ENCODE data around the gene CRY2. TPM values are rescaled to one million over a fixed set of nuclear protein-coding genes. Genes with fewer than 3 reads are reported as not detected.

The CRY2 gene
- total and polyA plus RNA-seq, 4 donors = 16.7 to 72.9 (median 33.0) TPM

DNA sequence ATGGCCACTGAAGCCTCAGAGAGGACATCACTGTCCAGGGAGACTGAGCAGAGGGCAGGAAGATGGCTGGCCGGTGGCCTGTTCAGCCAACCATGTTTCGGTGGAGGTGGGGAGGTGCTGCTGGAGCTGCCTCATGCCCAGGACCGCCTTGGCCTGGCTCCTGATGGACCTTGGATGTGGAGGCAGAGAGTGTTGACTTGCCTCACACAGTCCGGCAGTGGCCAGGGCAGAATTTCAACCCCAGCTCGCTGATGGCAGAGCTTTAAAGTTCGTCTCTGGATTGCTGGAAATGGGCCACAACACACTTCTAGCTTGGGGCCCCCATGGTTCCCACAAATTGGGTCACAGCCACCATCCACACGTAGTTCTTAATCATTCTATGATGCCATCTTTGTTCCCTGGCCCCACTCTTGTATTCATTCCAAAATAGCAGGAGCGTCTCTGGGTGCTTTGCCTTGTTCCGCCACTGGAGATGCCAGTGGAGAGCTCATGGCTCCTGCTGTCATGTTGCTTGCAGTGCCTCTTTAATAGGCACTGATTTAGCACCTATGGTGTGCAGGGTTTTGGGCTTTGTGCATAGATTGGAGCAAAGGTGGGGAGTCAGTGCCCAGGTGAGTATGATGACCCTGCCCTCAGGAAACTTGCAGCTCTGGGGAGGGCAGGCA is 43.7 kb downstream of the CRY2 start:
- Histone ChIP-seq H3K36me3 (ENCODE audit: control insufficient read depth in 4 of 4, insufficient read depth in 3 of 4, low read depth in 1 of 4, low read length in 3 of 4) (no peaks in the 10 kb centered on the region), H3K4me1 (ENCODE audit: control insufficient read depth in 4 of 4, insufficient read depth in 4 of 4, low read length in 3 of 4) (peaks cover 3 to 26% (median 16%) of the 10 kb centered on the region in 4 donors), H3K9me3 (ENCODE audit: control insufficient read depth in 4 of 4, low read length in 3 of 4) (no peaks in the 10 kb centered on the region), H3K9ac (ENCODE audit: low read depth in 1 of 2, low read length in 2 of 2) (no peak overlapping the region), H3K27ac (ENCODE audit: low read depth in 1 of 2, low read length in 2 of 2) (no peak overlapping the region), H3K4me3 (ENCODE audit: low read depth in 1 of 3, low read length in 3 of 3) (no peak overlapping the region), H3K27me3 (ENCODE audit: control insufficient read depth in 4 of 4, insufficient read depth in 4 of 4, low read length in 3 of 4) (no peaks in the 10 kb centered on the region)
- WGBS = 45% methylated on average over 9 of the region's 9 CpGs
- DNase-seq (ENCODE audit: low spot score) = no peak
- TF ChIP-seq FOXA1 (IDR thresholded peaks at IDR 0.05) (no peak), YY1 (IDR thresholded peaks at IDR 0.05) (peak; percentile 36), RXRA (IDR thresholded peaks at IDR 0.05) (peak; percentile 65 to 67), SP1 (IDR thresholded peaks at IDR 0.05) (peak; percentile 77), CTCF (IDR thresholded peaks at IDR 0.05; ENCODE audit: low read depth, low read length, missing input control) (no peak), EGR1 (IDR thresholded peaks at IDR 0.05; ENCODE audit: low read depth in 2 of 2) (no peak), JUND (IDR thresholded peaks at IDR 0.05) (no peak), MAX (IDR thresholded peaks at IDR 0.05) (no peak), HNF4A (conservative IDR thresholded peaks at IDR 0.05) (peak; percentile 98 to 99), NR2F2 (IDR thresholded peaks at IDR 0.05) (no peak), FOXA2 (IDR thresholded peaks at IDR 0.05) (no peak), GABPA (IDR thresholded peaks at IDR 0.05 in 1 of 2, conservative IDR thresholded peaks at IDR 0.05 in 1 of 2) (no peak), RAD21 (IDR thresholded peaks at IDR 0.05) (peak; percentile 26 to 43), TAF1 (conservative IDR thresholded peaks at IDR 0.05) (no peak), HNF4G (IDR thresholded peaks at IDR 0.05) (peak; percentile 88)
- TF ChIP-seq, protein P1, sequence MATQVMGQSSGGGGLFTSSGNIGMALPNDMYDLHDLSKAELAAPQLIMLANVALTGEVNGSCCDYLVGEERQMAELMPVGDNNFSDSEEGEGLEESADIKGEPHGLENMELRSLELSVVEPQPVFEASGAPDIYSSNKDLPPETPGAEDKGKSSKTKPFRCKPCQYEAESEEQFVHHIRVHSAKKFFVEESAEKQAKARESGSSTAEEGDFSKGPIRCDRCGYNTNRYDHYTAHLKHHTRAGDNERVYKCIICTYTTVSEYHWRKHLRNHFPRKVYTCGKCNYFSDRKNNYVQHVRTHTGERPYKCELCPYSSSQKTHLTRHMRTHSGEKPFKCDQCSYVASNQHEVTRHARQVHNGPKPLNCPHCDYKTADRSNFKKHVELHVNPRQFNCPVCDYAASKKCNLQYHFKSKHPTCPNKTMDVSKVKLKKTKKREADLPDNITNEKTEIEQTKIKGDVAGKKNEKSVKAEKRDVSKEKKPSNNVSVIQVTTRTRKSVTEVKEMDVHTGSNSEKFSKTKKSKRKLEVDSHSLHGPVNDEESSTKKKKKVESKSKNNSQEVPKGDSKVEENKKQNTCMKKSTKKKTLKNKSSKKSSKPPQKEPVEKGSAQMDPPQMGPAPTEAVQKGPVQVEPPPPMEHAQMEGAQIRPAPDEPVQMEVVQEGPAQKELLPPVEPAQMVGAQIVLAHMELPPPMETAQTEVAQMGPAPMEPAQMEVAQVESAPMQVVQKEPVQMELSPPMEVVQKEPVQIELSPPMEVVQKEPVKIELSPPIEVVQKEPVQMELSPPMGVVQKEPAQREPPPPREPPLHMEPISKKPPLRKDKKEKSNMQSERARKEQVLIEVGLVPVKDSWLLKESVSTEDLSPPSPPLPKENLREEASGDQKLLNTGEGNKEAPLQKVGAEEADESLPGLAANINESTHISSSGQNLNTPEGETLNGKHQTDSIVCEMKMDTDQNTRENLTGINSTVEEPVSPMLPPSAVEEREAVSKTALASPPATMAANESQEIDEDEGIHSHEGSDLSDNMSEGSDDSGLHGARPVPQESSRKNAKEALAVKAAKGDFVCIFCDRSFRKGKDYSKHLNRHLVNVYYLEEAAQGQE (IDR thresholded peaks at IDR 0.05) = peak; percentile 75
- TF ChIP-seq, protein P2, sequence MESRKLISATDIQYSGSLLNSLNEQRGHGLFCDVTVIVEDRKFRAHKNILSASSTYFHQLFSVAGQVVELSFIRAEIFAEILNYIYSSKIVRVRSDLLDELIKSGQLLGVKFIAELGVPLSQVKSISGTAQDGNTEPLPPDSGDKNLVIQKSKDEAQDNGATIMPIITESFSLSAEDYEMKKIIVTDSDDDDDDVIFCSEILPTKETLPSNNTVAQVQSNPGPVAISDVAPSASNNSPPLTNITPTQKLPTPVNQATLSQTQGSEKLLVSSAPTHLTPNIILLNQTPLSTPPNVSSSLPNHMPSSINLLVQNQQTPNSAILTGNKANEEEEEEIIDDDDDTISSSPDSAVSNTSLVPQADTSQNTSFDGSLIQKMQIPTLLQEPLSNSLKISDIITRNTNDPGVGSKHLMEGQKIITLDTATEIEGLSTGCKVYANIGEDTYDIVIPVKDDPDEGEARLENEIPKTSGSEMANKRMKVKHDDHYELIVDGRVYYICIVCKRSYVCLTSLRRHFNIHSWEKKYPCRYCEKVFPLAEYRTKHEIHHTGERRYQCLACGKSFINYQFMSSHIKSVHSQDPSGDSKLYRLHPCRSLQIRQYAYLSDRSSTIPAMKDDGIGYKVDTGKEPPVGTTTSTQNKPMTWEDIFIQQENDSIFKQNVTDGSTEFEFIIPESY (IDR thresholded peaks at IDR 0.05) = no peak
- TF ChIP-seq, protein P3, sequence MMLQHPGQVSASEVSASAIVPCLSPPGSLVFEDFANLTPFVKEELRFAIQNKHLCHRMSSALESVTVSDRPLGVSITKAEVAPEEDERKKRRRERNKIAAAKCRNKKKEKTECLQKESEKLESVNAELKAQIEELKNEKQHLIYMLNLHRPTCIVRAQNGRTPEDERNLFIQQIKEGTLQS (IDR thresholded peaks at IDR 0.05) = no peak

All from liver (tissue), 9 donors.